ENCODE measurements around the gene SH3PXD2A.
"Not testable (repeated sequence)": the region's sequence is repeated elsewhere in the genome, so short reads cannot be mapped to it uniquely, and the experiment has no call there.

SH3PXD2A gene

GRCh38 chr10:103833731-103834365 lies 21.5 kb downstream of the SH3PXD2A start:
- no peak for DNase-seq

GRCh38 chr10:103832806-103833205 lies 22.6 kb downstream of the SH3PXD2A start:
- DNase-seq = no peak

GRCh38 chr10:103829838-103830465 lies 25.4 kb downstream of the SH3PXD2A start:
- no peak for DNase-seq

GRCh38 chr10:103829278-103829677 lies 26.1 kb downstream of the SH3PXD2A start:
- DNase-seq = no peak

GRCh38 chr10:103828587-103829197 lies 26.7 kb downstream of the SH3PXD2A start:
- no peak for DNase-seq

- DNase-seq = no peak
Measured at GRCh38 chr10:103828107-103828506, 27.3 kb downstream of the SH3PXD2A start.

- DNase-seq = no peak
Measured at GRCh38 chr10:103826885-103827284, 28.5 kb downstream of the SH3PXD2A start.

GRCh38 chr10:103824281-103824680 lies 31.1 kb downstream of the SH3PXD2A start:
- no peak for DNase-seq

- DNase-seq = no peak
Measured at GRCh38 chr10:103823706-103824272, 31.6 kb downstream of the SH3PXD2A start.

GRCh38 chr10:103822800-103823199 lies 32.6 kb downstream of the SH3PXD2A start:
- DNase-seq = no peak

GRCh38 chr10:103822107-103822716 lies 33.2 kb downstream of the SH3PXD2A start:
- no peak for DNase-seq

GRCh38 chr10:103820101-103821062 lies 35.0 kb downstream of the SH3PXD2A start:
- DNase-seq = no peak

- DNase-seq = no peak
Measured at GRCh38 chr10:103819493-103819892, 35.9 kb downstream of the SH3PXD2A start.

- DNase-seq = no peak
Measured at GRCh38 chr10:103818765-103819374, 36.5 kb downstream of the SH3PXD2A start.

- DNase-seq = no peak
Measured at GRCh38 chr10:103818105-103818504, 37.3 kb downstream of the SH3PXD2A start.

GRCh38 chr10:103816431-103816830 lies 38.9 kb downstream of the SH3PXD2A start:
- no peak for DNase-seq

- DNase-seq = no peak
Measured at GRCh38 chr10:103814626-103815370, 40.6 kb downstream of the SH3PXD2A start.

- DNase-seq = no peak
Measured at GRCh38 chr10:103814105-103814504, 41.3 kb downstream of the SH3PXD2A start.

GRCh38 chr10:103813312-103813711 lies 42.1 kb downstream of the SH3PXD2A start:
- not testable (repeated sequence) for DNase-seq

GRCh38 chr10:103812432-103812831 lies 42.9 kb downstream of the SH3PXD2A start:
- DNase-seq = no peak

- no peak for DNase-seq
Measured at GRCh38 chr10:103812004-103812403, 43.4 kb downstream of the SH3PXD2A start.

Data from activated CD4-positive, CD25-positive, alpha-beta regulatory T cell (primary cell).